CMK (cell line): Measurements from ENCODE around the gene DOCK4.
A peak's percentile ranks its signal among the peaks of the same experiment; 100 is the strongest.

Experiments
- DNase-seq: peaks from one replicate; pipeline ENCODE4 v3.0.0-alpha.2; 2010; ENCODE audit warnings: low read depth

Gene DOCK4

DNA sequence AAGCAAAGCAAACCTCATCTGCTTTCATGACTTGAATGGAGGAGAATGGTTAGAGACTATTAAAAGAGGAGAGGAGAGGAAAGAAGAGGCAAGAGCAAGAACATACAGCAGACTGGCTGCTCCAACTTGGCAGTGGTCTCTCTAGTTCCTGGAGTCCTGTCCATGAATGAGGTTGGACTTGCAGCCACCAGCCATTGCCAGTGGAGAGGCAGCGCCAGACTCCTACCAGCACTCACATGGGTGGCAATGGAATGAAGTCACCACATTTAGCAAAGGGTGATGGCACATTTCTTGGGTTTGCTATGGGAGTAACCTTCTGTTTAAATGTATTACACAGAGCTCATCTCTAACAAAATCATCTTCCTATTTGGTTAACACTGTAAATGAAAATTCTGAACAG, 386.1 kb downstream of the DOCK4 start:
- no peak for DNase-seq

DNA sequence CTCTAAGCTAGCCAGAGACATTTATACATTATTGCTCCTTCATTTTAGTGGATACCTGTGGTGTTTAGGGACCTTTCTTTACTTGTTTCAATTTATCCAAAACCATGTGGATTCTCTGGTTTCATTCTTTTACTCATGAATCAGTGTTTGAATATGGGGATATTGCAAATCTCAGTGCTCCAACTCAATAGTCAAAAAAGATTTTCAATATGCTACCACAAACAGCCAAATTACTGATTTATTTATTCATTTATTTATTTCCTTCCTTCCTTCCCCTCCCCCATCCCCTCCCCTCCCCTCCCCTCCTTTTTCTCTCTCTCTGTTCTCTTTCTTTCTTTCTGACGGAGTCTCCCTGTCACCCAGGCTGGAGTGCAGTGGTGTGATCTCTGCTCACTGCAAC, 390.8 kb downstream of the DOCK4 start:
- no peak for DNase-seq

DNA sequence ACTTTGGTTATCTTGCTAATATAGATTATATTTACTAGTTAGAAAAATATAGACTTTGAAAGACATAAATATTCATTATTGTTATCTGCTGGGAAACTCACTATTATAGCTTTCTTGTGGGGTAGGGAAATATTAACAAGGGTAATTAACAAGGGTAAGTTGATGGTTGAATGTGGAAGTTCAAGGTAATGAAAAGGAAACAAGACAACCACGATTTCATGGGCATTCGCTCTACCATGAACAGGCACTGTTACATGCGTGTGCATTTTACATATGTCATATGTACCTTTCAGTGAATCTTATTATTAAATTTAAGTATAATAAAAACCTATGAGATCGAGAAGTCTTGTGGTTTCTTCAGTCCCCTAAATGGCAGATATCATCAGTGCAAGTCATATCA, 392.9 kb downstream of the DOCK4 start:
- no peak for DNase-seq

DNA sequence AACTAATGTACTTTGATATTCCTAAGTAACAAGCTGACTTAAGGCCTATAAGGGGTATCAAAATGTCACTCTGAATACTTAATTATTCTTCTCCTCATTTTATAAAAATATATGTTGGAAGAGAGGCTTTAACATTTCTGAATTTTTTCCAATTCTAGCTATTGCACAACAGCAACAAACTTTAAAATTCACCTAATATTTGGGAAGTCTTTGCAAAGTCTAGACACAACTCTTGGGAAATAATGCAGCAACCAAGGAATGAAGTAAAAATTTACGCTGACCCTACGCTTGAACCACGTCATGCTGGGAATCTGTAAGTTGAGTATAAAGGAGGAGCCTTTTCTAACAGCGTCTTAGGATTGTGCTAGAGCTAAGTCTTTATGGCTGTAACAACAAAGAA, 400.0 kb downstream of the DOCK4 start:
- DNase-seq: no peak

DNA sequence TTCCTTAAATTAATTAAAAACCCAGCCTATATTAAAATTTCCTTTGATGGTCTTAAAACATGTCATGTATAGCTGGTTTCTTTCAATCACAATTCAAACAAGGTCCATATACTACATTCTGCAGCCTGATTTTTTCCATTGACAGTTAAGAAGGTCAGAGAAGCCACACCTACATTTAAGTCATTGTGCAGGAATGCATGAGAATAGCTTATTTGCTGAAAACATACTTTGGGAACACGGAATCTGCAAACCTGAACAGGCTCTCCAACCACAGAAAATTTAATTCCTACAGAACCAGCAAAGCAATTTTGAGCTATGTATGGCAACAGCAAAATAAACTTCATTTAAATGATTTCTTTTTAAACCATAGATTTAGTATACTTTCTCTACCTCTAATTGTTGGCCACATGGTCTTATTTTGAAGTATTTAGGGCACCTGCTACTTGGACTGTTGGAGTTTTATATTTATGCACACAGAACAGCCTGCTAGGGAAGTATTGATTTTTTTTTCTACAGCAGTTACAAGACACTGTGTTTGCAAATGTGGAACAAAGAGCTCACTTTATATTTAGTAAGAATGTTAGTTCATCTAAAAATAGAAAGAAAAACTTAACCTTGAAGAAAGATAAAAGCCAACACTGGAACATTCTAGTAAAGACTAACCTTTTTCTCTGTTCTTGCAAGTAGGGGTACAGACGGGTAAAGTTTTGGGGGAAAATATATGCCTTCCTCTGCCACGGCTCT, 403.0 kb downstream of the DOCK4 start:
- DNase-seq: no peak

DNA sequence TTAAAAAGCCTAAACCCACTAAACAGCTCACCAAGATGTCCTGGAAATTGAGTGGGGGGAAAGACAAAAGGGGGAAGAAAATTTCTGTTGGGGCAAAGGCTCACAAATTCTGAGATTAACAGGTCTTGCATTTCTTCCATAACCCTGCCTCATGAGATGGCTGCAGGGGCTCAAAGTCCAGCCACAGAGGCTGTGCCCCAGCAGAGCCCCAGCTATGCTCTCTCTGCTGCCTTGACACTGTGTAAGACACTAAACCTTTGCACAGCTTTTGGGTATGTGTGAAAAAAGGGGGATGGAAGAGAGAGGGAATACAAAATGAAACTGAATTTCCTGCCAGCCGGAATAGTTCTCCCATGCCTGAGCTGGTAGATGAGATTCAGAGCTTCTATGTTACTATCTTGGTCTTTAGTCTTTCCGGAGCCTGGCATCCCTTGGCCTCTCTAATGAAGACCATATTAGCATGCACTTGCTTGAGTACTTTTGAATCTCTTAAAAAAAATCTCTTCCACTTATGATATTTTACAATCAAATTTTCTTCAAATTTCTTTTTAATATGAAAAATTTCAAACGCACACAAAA, 403.9 kb downstream of the DOCK4 start:
- DNase-seq: no peak

DNA sequence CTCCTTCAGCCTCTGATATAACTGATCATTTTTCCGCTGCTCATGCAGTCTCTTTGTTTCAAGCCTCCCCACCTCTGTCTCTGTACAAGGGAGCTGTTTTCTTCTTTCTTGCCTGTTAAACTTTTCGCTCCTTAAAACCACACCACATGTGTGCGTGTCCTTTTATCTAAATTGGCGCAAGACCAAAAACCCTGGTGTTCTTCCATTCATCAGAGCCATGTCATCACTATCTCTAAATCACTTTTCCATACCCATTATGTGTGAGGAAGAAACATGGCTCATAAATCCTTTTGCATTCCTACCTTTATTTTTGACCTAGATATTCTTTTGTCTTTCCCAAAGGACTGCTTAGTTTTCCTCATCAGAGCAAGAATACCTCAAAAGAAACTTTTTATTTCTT, 404.9 kb downstream of the DOCK4 start:
- no peak for DNase-seq

DNA sequence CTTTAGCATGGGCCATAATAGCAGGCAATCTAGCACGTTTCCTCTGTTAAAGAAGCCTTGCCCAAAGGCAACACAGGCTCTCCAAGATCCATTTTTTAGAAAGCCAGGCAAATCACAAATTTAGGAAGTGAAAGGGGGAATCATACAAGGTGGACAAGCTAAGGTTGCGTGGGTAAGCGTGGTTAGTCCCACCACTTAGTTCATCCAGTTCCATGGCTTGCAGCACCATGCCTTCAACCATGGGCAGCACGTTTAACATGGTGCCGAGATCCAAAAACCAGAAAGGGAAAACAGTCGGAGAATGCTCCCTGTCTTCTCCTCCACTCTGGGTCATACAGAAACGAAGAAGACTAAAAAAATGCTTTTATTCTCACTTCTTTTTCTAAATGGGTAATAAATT, 409.5 kb downstream of the DOCK4 start:
- DNase-seq: peak; percentile 7

DNA sequence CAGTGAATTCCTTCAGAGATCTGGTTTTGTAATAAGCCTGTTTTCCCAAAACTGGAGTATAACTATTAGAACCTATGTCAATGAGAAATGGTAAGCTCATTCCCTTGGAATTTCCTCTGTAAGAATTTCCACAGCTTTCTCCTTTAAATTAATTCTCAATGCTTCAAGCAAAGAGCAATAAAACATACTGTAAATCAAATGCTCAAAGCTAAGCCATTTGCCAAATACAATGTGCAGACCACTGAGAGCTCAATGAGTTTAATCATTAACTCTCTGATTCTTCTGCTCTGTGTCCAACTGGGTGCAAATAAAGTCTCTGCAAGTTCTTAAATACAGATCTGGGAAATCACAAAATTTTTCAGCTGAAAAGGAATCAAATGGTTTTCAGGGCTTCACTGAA, 416.3 kb downstream of the DOCK4 start:
- DNase-seq: no peak

DNA sequence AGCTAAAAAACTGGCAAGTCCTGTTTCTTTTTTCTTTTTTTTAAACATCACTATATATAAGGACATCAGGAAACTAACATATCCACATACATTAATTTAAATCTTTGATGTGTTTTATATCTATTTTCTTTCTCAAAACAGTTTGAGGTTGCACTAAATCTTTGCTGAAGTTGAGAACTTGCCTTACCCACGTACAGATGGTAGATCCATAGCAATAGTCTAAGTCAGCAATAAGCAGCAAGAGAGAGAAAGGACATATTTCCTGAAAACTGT, 417.2 kb downstream of the DOCK4 start:
- DNase-seq: no peak

DNA sequence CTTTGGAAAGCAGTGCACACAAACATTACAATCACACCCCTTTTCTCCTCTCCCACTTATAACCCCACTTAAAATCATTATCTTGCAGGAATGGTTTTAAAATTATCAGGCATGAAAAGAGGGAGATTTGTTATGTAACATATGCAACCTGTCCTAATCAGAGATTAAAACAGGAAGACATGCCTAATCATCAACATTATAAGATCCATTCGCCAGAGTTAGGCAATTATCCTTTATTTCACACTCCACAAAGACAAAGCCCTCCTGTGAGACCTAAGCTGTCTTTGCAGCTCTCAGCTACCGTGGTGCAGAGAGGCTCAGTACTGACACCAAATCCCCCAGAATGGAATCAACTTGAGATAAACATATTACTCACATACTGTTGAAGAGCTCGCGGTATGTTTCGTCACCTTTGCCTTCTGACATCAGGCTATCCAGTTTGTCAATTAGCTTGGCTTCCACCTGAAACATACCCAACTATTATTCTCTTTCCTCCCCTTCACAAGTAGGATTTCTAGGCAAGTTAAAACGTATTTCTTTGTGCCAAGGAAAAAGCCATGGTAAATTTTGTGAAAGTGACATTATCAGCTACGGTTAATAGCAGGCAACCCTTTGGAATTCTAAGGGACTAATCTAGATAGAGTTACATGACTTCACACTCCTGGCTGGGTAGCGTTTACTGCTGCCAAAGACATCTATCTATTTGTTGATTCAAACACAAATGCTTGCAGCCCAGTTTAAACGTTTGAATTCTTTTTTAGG, 417.7 kb downstream of the DOCK4 start:
- no peak for DNase-seq

DNA sequence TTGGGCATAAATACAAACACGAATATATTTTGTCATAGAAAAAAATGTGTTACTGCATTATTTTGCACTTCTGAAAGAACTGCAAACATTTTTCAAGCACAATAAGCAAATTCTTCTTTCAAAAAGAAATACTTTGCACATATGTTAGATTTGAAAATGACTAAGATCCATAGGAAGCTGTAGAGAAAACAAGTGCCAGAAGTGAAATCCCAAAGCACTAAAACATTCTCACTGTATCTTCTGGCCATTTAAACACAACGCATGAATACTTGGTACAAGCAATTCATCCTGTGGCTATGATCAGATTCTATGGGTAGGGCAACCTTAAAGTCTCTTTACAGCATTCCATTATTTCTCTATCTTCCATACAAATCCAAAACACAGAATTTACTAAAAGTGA, 418.5 kb downstream of the DOCK4 start:
- no peak for DNase-seq

DNA sequence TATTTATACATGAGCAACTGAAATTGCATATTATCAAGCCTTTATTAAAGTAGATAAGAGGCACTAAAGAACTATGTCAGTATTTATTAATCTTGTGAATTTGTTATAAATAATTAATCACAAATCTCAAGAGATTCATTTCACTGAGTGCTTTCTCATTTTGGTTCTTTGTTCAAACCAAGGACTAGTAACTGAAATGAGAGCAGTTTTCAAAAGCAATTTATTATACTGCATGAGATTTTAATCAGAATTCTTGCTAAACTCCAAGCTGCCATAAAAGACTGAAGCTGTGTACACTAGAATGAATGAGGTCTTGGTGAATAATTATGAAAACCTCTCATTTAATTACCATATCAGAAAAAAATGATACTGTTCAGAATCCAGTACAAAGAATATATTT, 419.1 kb downstream of the DOCK4 start:
- no peak for DNase-seq

DNA sequence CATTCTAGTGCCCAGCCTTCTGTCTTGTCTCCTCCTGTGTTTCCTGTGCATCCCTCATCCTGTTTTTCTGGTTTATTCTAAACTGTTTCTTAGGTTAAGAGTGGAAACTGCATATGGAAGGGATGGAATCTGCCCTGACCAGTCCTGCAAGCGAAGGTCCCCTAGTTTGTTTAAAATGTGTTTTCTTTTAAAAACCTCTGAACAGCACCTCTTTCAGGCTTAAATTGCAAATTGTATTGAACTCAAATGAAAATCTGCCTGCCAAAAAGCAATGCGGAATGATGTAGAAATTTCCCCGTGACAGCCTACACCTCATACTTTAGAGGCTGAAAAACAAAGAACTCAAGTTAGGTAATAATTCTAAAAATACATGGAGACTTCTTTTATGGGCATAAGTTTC, 421.1 kb downstream of the DOCK4 start:
- no peak for DNase-seq

DNA sequence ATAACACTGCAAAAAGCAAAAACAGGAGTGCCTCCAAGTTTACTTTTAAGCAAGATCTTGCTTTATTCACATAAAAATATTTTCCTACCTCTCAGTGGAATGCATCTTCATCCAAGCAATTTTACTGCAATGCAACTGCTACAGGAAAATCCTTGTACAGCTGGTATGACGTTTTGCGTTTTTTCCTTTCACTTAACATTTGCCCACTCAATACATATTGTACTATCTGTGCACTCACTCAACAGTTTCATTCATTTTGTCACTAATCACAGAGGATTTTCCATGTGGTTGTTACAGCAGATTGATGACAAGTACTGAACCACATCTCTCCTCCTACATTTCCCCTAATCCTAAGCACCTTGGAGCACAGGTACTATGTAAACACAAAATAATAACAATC, 421.9 kb downstream of the DOCK4 start:
- no peak for DNase-seq

DNA sequence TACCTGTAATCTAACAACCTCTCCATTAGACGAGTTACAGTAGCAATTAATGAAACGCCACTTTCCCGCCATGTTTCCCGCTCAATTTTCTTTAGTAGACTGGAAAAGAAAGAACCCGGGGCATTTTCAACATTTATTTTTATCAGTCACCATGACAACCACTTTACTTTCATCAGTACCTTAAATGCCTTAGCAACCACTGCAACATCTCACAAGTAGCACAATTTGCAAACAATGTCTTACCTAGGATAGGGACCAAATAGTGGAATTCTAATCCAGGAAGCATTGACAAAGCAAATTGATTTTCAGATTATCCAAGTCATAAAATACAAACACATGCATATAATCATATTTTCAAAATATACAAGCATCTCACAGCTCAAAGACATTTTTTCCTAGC, 422.3 kb downstream of the DOCK4 start:
- no peak for DNase-seq

DNA sequence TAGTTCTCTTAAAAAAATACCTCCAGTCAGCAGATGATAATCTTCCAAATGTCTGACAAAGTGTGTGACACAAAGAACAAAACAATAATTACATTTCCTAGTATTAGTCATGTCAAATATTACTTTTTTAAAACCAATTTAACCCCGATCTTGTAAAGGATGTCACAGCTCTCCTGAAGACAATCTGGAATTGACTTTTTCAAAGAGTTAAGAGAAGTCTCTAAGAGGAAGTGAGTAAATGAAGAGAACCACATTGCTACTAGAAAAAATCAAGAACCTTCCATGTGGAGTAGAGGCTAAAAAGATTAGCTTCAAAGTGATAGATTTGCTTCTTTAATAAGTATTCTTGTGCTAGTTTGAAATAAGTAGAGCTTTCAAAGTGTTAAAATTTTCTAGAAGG, 425.7 kb downstream of the DOCK4 start:
- DNase-seq: no peak

DNA sequence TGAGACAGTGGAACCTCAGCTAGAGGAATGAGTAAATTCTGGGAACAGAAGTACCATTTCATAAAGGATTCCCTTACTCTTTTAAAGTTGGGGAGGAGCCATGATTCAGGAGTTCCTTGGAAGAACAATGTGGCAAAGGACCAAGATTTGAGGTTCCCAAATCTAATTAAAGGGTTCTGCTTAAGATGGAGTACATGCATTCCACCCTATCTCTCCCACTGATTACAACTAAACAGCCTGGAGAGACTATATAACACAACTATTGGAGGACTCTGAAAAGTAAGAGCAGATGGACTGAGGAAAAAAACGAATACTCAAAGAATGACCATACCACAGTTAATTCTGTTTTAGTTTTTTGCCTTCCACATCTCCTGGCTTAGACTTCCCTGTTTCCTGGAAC, 431.0 kb downstream of the DOCK4 start:
- no peak for DNase-seq

DNA sequence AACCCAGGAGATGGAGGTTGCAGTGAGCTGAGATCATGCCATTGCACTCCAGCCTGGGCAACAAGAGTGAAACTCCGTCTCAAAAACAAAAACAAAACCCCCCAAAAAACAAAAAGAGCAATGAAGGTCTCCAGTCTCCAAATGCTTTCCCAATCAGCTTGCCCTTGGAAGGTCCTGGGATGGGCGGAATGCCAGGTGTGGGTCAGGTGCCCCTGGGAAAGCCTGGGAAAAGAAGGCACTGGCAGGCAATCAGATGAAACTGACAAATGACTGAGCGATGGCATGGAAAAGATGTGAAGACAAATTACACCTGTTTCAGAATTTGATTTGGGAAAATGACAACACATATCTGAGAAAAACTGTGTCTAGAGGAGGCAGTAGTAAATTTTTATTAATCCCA, 433.5 kb downstream of the DOCK4 start:
- DNase-seq: no peak

DNA sequence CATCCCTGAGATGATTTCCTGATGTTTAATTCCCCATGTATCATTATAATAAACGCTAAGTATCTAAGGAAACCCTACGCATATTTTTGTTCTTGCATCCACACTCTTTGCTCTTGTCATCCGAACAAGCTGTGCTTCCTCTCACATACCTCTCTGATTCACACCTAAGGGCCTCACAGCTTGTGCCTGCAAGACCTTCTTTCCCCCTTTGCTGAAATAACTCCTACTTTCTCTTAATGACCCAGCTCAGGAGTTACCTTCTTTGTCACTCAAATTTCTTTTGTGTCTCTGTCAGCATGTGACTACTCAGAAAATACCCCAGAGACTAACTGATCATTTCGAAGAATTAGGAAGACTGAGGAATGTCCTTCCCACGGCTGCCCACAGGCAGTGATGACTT, 434.6 kb downstream of the DOCK4 start:
- DNase-seq: no peak

DNA sequence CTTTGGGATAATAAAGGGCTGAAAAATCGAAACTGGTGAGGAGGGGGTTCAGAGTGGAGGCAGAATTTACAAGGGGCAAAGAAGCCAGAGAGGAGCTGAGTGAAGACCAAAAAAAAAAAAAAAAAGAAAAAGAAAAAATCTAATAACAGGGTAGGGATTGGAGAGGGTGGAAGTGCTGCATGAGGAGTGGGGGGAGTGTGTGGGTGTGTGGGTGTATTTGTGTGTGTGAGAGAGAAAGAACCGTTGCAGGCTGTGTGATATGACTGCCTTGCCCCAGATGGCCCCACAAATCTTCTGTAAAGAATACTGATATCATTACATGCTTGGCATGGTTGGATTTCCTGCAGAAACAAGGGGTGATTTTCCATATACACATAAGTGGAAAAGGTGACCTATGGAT, 436.1 kb downstream of the DOCK4 start:
- DNase-seq: no peak

DNA sequence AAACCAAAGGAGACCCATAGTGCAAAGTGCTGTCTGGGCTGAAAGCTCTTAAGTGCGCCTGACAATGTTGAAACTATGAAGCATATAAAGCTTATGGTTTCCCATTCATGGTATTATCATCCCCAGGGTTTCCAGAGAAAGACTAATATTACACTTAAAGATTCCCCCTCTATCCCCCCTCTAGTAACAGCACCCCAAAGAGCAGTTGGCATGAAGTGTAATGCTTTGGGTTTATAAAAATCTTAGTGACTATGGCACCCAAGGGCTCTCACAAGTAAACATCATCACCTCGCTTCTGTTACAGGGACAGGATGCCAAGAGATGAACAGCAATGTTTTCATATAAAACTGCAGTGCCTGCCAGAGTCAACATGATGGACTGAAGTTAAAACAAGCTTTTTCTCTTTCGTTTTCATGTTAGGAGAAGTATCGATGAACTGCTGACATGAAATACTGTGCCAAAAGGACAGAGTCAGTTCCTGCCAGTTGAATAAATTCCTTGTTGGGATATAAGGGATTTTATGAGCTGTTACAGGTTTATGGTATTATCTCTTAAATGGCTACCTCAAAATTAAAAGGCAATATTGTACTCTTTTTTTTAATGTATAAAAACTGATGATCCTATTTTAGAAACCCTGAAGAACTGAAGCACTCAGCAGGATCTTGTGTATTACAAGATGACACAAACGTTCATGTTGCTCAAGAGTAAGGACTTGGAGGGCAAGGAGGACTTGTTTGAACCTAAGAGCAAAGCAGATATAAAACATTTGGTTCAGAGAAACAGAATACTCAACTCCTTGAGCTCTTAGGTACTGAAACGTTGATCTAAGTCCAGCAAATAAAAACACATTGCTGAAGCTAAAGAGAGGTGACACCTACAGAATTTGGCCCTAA, 440.2 kb downstream of the DOCK4 start:
- no peak for DNase-seq
